ENCODE measurements around the gene SLC17A6.
A peak's percentile ranks its signal among the peaks of the same experiment; 100 is the strongest.

The SLC17A6 gene

DNA sequence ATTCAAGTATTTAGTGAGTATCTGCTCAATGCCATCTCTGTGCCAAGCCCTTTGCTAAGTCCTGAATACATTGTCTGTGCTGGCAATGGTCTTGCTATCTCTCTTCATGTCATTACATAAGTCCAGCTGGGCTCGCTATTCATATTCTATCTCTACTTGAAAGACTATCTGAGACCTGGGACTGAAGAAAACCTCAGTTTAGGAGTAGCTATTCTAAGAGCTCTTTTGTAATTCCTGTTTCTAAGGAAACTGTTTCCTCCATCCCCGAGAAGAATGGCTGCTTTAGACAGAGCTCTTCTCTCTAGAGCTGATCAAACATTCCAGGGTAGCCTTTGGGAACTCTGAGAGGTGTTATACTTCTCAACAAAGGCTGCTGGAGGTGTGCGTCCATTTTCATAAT is 33.0 kb downstream of the SLC17A6 start:
- intact Hi-C loops (cut with DNase I), result no loop called here
- DNase-seq, result no peak

- peak in 1 of 42 donors; percentile 6 for DNase-seq
- intact Hi-C loops (cut with DNase I), result no loop called here
Observed at GRCh38 chr11:22387126-22387525, 48.9 kb downstream of the SLC17A6 start.

GRCh38 chr11:22389526-22390282 is 51.5 kb downstream of the SLC17A6 start:
- intact Hi-C loops (cut with DNase I), result no loop called here
- DNase-seq, result no peak

- DNase-seq, result no peak
- intact Hi-C loops (cut with DNase I), result no loop called here
Observed at GRCh38 chr11:22390283-22390655, 52.1 kb downstream of the SLC17A6 start.

GRCh38 chr11:22392561-22392960 is 54.4 kb downstream of the SLC17A6 start:
- intact Hi-C loops (cut with DNase I), result no loop called here
- DNase-seq, result no peak

DNA sequence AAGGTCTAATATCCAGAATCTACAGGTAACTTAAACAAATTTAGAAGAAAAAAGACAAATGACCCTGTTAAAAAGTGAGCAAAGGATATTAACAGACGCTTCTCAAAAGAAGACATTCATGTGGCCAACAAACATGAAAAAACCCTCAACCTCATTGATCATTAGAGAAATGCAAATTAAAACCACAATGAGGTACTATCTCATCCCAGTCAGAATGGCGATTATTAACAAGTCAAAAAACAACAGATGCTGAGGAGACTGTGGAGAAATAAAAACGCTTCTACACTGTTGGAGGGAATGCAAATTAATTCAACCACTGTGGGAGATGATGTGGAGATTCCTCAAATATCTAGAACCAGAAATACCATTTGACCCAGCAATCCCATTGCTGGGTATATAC is 67.2 kb downstream of the SLC17A6 start:
- no peak for DNase-seq
- intact Hi-C loops (cut with DNase I), result no loop called here

- intact Hi-C loops (cut with DNase I), result no loop called here
Observed at GRCh38 chr11:22407267-22407666, 69.1 kb downstream of the SLC17A6 start.

GRCh38 chr11:22407921-22408320 is 69.7 kb downstream of the SLC17A6 start:
- no peak for DNase-seq
- intact Hi-C loops (cut with DNase I), result no loop called here

More at GRCh38 chr11:22407267-22407666, 69.1 kb downstream of the SLC17A6 start:
- DNase-seq, result no peak

DNA sequence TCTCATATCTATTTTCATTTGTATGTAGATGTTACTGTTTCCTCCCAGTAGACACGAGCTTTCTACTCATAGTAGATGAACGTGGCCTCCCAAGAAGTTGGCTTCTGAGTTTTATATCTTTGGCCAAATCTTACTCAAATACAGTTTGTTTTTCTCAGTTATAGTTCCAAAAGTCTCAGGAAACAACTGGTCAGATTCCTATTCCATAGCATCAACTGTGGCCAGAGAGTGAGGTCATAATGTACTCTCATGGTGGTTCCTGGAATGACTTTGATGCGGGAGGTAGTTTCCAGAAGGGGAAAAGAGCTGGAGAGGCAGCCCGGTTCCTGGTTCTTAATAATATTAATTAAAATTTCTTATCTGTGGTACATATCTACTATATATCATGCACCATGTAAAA is 77.3 kb downstream of the SLC17A6 start:
- intact Hi-C loops (cut with DNase I), result no loop called here
- no peak for DNase-seq

GRCh38 chr11:22416462-22416861 is 78.3 kb downstream of the SLC17A6 start:
- DNase-seq, result no peak
- intact Hi-C loops (cut with DNase I), result no loop called here

DNA sequence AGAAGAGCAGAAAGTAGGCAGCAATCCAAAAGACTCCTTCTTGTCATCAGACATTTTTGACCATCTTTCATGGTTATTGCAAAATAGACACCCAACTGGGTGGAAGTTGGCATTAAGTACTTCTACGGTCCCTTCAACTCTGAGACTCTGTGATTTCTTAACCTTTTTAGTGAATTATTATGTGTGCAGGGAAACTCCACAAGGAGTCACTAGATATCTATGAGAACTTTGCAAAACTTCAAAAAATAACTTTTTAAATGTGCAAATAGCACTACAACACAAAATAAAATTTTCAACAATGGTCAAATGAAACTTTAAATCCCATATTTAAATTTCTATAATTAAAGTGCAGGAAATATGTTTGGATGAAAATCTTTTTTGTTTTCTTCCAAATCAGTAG is 88.7 kb downstream of the SLC17A6 start:
- intact Hi-C loops (cut with DNase I), result no loop called here
- no peak for DNase-seq

All from head of caudate nucleus (tissue), 42 donors.